Measurements from ENCODE around the gene SALL4.
"Not testable (repeated sequence)": the region's sequence is repeated elsewhere in the genome, so short reads cannot be mapped to it uniquely, and the experiment has no call there.

GRCh38 chr20:51740308-51740707 is 62.0 kb downstream of the SALL4 start:
- not testable (repeated sequence) for TF ChIP-seq POLR2AphosphoS5, POLR2A (IDR thresholded peaks at IDR 0.05)
- TF ChIP-seq, protein P1, sequence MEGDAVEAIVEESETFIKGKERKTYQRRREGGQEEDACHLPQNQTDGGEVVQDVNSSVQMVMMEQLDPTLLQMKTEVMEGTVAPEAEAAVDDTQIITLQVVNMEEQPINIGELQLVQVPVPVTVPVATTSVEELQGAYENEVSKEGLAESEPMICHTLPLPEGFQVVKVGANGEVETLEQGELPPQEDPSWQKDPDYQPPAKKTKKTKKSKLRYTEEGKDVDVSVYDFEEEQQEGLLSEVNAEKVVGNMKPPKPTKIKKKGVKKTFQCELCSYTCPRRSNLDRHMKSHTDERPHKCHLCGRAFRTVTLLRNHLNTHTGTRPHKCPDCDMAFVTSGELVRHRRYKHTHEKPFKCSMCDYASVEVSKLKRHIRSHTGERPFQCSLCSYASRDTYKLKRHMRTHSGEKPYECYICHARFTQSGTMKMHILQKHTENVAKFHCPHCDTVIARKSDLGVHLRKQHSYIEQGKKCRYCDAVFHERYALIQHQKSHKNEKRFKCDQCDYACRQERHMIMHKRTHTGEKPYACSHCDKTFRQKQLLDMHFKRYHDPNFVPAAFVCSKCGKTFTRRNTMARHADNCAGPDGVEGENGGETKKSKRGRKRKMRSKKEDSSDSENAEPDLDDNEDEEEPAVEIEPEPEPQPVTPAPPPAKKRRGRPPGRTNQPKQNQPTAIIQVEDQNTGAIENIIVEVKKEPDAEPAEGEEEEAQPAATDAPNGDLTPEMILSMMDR (IDR thresholded peaks at IDR 0.05), result not testable (repeated sequence)

Measured in transverse colon (tissue), 4 donors.